GM19351 (cell line): ENCODE measurements around the gene CLIC2.
"Not testable (repeated sequence)": the region's sequence is repeated elsewhere in the genome, so short reads cannot be mapped to it uniquely, and the experiment has no call there.

Experiments
- ATAC-seq: cut with Tn5 transposase; IDR thresholded peaks from one replicate; pipeline ENCODE4 v1.9.1; 2021; ENCODE audit warnings: mild to moderate bottlenecking, moderate library complexity; ENCODE audit not compliant: unreplicated experiment

CLIC2 gene

GRCh38 chrX:155334486-155335336, at the start of gene CLIC2:
CLIC2 (minus strand) TSS chrX:155334614; CDS start chrX:155334427, 187 bp downstream.
- ATAC-seq = peak; percentile 72

- peak; percentile 48 for ATAC-seq
Observed at GRCh38 chrX:155382529-155382967, 48.1 kb upstream of the CLIC2 start.

GRCh38 chrX:155381843-155382528, 47.6 kb upstream of the CLIC2 start, which contains the start of gene F8A2:
F8A2 (plus strand) TSS chrX:155382095; CDS start chrX:155382115, 20 bp downstream.
- ATAC-seq = peak; percentile 69

GRCh38 chrX:155379802-155380201, 45.4 kb upstream of the CLIC2 start:
- ATAC-seq = not testable (repeated sequence)

GRCh38 chrX:155373777-155374458, 39.5 kb upstream of the CLIC2 start:
- peak; percentile 68 for ATAC-seq

- not testable (repeated sequence) for ATAC-seq
Observed at GRCh38 chrX:155363712-155364111, 29.3 kb upstream of the CLIC2 start.

- not testable (repeated sequence) for ATAC-seq
Observed at GRCh38 chrX:155349448-155349847, 15.0 kb upstream of the CLIC2 start.

GRCh38 chrX:155345689-155346088, 11.3 kb upstream of the CLIC2 start:
- ATAC-seq = not testable (repeated sequence)

- not testable (repeated sequence) for ATAC-seq
Observed at GRCh38 chrX:155335337-155335712, 911 bp upstream of the CLIC2 start.

GRCh38 chrX:155333544-155334100, 792 bp downstream of the CLIC2 start:
- ATAC-seq = no peak

GRCh38 chrX:155330992-155331391, 3.4 kb downstream of the CLIC2 start:
- ATAC-seq = no peak

GRCh38 chrX:155329293-155329692, 5.1 kb downstream of the CLIC2 start:
- no peak for ATAC-seq

- no peak for ATAC-seq
Observed at GRCh38 chrX:155326610-155327009, 7.8 kb downstream of the CLIC2 start.

- no peak for ATAC-seq
Observed at GRCh38 chrX:155314260-155314659, 20.2 kb downstream of the CLIC2 start.

- ATAC-seq = no peak
Observed at GRCh38 chrX:155313766-155314165, 20.6 kb downstream of the CLIC2 start.

GRCh38 chrX:155293771-155294170, 40.6 kb downstream of the CLIC2 start:
- no peak for ATAC-seq

GRCh38 chrX:155279873-155280272, 54.5 kb downstream of the CLIC2 start:
- no peak for ATAC-seq

- no peak for ATAC-seq
Observed at GRCh38 chrX:155270969-155271368, 63.4 kb downstream of the CLIC2 start.

GRCh38 chrX:155267995-155268394, 66.4 kb downstream of the CLIC2 start:
- ATAC-seq = not testable (repeated sequence)

GRCh38 chrX:155266439-155266838, 68.0 kb downstream of the CLIC2 start:
- no peak for ATAC-seq
